Right atrium auricular region (tissue), 2 donors: ENCODE results near the gene MAGI3. TPM values are rescaled to one million over a fixed set of nuclear protein-coding genes. Genes with fewer than 3 reads are reported as not detected.

ENCODE experiments used
- DNase-seq: peaks from one replicate; pipeline ENCODE4 v3.0.0-alpha.2; 2019; ENCODE audit warnings: low spot score
- H3K27ac ChIP-seq, 2 donors: fragments of 200-600 bp; sonication (generic); 1 replicate in 1 of 2; 2 replicates in 1 of 2; pipeline ENCODE4 v1.5.1; 2016 to 2019
- H3K27me3 ChIP-seq, 2 donors: fragments of 200-600 bp; sonication (generic); one replicate each; pipeline versions ENCODE4 v1.5.1 to v1.6.0; 2017 to 2019
- H3K36me3 ChIP-seq: fragments of 200-600 bp; sonication (generic); one replicate; pipeline ENCODE4 v1.5.1; 2016
- H3K4me1 ChIP-seq, 2 donors: fragments of 200-600 bp; sonication (generic); one replicate each; pipeline versions ENCODE4 v1.5.1 to v1.6.0; 2017 to 2019
- H3K4me3 ChIP-seq, 2 donors: fragments of 200-600 bp; sonication (generic); 1 replicate in 1 of 2; 2 replicates in 1 of 2; pipeline ENCODE4 v1.5.1; 2017 to 2019; ENCODE audit warnings: mild to moderate bottlenecking in 1 of 2, moderate library complexity in 1 of 2
- H3K9me3 ChIP-seq, 2 donors: fragments of 200-600 bp; sonication (generic); one replicate each; pipeline ENCODE4 v1.5.1; 2019
- total RNA-seq, 2 donors: library from RNA; depleted of rRNA; stranded (reverse); fragments of >200 nt; gene quantifications; one replicate each; pipeline ENCODE4 v1.1.0, GENCODE V29; 2016
- TF ChIP-seq, protein P1 (sequence below), 2 donors: fragments of 200-600 bp; sonication (generic); IDR thresholded peaks; one replicate each; pipeline ENCODE4 v1.5.1; 2019; ENCODE audit warnings: antibody characterized with exemption in 2 of 2

Gene MAGI3
- total RNA-seq, 2 donors from 2014 or later: 6.4 to 6.6 TPM

DNA sequence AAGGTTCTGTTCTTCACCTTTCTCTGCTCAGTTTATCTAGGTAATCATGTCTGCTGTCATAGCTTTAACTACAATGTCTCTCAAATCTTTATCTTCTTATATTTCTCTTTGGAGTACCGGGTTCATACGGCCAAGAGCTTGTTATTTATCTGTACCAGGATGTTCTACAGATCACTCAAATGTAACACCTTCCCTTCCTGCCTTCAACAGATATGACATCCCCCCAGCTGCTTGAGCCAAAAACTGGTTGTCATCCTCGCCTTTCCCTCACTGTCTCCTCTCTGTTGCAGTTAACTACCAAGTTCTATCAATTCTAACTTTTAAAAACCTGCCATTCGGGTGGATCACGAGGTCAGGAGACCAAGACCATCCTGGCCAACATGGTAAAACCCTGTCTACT, 220.1 kb downstream of the MAGI3 start:
- Histone ChIP-seq H3K27ac (no peak overlapping the region), H3K9me3 (no peaks in the 10 kb centered on the region), H3K4me3 (no peak overlapping the region), H3K36me3 (no peaks in the 10 kb centered on the region), H3K4me1 (peaks cover 0 to 11% of the 10 kb centered on the region in 2 donors), H3K27me3 (no peaks in the 10 kb centered on the region)
- DNase-seq: no peak
- TF ChIP-seq, protein P1, sequence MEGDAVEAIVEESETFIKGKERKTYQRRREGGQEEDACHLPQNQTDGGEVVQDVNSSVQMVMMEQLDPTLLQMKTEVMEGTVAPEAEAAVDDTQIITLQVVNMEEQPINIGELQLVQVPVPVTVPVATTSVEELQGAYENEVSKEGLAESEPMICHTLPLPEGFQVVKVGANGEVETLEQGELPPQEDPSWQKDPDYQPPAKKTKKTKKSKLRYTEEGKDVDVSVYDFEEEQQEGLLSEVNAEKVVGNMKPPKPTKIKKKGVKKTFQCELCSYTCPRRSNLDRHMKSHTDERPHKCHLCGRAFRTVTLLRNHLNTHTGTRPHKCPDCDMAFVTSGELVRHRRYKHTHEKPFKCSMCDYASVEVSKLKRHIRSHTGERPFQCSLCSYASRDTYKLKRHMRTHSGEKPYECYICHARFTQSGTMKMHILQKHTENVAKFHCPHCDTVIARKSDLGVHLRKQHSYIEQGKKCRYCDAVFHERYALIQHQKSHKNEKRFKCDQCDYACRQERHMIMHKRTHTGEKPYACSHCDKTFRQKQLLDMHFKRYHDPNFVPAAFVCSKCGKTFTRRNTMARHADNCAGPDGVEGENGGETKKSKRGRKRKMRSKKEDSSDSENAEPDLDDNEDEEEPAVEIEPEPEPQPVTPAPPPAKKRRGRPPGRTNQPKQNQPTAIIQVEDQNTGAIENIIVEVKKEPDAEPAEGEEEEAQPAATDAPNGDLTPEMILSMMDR (IDR thresholded peaks at IDR 0.05): no peak

DNA sequence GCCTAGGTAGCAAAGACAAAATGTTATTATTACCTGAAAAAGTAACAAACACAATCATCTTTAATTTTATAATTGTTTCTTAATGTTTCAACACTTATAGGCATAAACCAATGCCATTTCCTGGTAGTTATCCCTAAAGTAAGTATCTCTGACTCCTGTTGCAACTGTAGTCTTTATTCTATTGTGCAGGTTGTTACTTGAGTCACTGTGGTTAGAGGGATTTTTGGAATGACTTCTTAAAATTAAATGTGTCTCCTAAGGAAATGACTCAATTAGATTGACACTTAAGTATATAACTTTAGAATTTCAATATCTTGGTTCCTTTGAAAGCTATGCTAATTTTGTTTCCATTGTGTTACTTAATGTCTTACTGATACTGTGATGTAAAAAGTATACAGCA, 225.1 kb downstream of the MAGI3 start:
- TF ChIP-seq, protein P1 (IDR thresholded peaks at IDR 0.05): no peak
- Histone ChIP-seq H3K27ac (no peak overlapping the region), H3K9me3 (no peaks in the 10 kb centered on the region)

DNA sequence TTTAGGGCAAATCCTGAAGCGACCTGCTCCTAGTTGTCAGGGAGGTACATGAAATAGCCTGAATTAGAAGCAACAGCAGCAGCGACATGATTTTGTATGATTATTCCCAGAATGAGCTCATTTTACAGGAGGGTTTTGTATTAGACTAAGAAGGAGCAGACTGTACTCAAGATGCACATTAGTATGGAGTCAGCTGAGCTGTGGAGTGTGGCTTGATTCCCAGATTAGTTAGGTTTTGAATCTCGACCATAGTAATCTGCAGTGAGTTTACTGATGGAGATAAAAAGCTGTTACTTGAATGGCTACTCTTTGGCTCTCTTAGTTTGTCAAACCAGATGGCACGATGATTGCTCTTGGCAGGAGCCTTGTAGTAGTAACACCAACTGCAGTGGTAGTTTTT, 225.8 kb downstream of the MAGI3 start:
- TF ChIP-seq, protein P1 (IDR thresholded peaks at IDR 0.05): no peak
- no peaks in the 10 kb centered on the region for H3K36me3 ChIP-seq
- no peak overlapping the region for H3K27ac ChIP-seq
- DNase-seq: no peak
- peaks cover 0 to 16% of the 10 kb centered on the region in 2 donors for H3K4me1 ChIP-seq
- no peaks in the 10 kb centered on the region for H3K9me3 ChIP-seq
- H3K27me3 ChIP-seq: no peaks in the 10 kb centered on the region
- no peak overlapping the region for H3K4me3 ChIP-seq

More for the DNA sequence above, 225.1 kb downstream of the MAGI3 start:
- Histone ChIP-seq H3K27me3 (no peaks in the 10 kb centered on the region), H3K4me3 (no peak overlapping the region), H3K36me3 (no peaks in the 10 kb centered on the region), H3K4me1 (peaks cover 0 to 16% of the 10 kb centered on the region in 2 donors)
- DNase-seq: no peak

DNA sequence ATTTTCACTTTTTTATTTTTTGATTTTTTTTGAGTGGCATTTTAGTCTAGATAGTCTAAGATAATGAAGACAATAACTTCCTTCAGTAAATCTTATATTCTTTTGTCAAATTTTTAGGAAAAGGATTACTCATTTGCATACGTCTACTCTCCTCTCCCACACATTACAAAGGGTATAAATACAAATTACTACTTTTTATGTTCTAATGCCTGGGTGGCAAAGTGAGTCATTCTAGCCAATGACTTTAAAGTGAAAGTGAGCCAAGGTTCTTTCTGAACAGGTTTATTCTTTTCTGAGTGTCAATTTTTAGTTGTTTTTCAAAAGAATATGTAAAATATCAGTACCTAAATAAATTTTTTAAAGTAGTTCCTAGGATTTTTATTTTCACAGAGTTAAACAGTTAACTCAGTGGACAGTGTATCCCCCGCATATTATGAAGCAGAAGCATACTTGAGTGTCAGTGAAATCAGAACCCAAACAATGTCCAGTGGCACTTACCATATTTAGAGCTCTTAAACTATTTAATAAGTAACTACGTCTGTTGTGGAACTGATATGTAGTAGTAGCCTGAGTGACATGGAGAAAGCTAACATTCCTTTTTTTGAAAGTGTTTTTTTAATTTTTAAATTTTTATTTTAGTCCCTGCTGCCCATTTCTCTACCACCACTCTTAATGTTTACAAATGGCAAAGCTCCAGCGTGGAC, 227.3 kb downstream of the MAGI3 start:
- Histone ChIP-seq H3K27ac (no peak overlapping the region), H3K4me3 (no peak overlapping the region), H3K9me3 (no peaks in the 10 kb centered on the region), H3K27me3 (no peaks in the 10 kb centered on the region), H3K4me1 (peaks cover 0 to 16% of the 10 kb centered on the region in 2 donors), H3K36me3 (no peaks in the 10 kb centered on the region)
- DNase-seq: no peak
- TF ChIP-seq, protein P1 (IDR thresholded peaks at IDR 0.05): no peak

DNA sequence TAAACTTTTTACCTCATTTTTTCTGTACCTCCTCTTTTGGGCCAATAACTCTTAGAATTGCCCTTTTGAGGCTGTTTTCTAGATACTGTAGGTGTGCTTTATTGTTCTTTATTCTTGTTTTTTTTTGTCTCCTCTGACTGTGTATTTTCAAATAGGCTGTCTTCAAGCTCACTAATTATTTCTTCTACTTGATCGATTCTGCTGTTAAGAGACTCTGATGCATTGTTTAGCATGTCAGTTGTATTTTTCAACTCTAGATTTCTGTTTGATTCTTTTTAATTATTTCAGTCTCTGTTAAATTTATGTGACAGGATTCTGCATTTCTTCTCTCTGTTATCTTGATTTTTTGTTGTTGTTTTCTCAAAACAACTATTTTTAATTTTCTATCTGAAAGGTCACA, 238.7 kb downstream of the MAGI3 start:
- no peaks in the 10 kb centered on the region for H3K4me1 ChIP-seq
- H3K27ac ChIP-seq: no peak overlapping the region
- no peak overlapping the region for H3K4me3 ChIP-seq
- no peak for DNase-seq
- no peaks in the 10 kb centered on the region for H3K27me3 ChIP-seq
- no peaks in the 10 kb centered on the region for H3K36me3 ChIP-seq
- TF ChIP-seq, protein P1 (IDR thresholded peaks at IDR 0.05): no peak
- peaks cover 0 to 34% of the 10 kb centered on the region in 2 donors for H3K9me3 ChIP-seq
